ENCODE data around the gene METTL25B.

GRCh38 chr1:156766298-156767100 is 38.2 kb downstream of the METTL25B start:
- no peak for TF ChIP-seq CTCF (IDR thresholded peaks at IDR 0.05)
- TF ChIP-seq POLR2A (IDR thresholded peaks at IDR 0.05), result no peak
